HEK293 (cell line): ENCODE data around the gene RBM19.

Experiments used
- CTCF ChIA-PET: fragments of 350-600 bp; formaldehyde crosslinking; extraction: SDS; loops from one replicate; lab custom pipeline; 2021; ENCODE audit warnings: antibody characterized with exemption; lab: Yijun Ruan, JAX
- POLR2A ChIA-PET: fragments of 300-600 bp; formaldehyde crosslinking; extraction: SDS; loops from one replicate; lab custom pipeline; 2020; ENCODE audit warnings: antibody characterized with exemption, inconsistent platforms; lab: Yijun Ruan, JAX
- H3K27ac ChIP-seq: fragments of 200-500 bp; sonication (Bioruptor generic); 2 replicates; pipeline ENCODE4 v1.5.1; 2014; ENCODE audit warnings: low read depth, low read length, control low read depth, inconsistent platforms; ENCODE audit errors: extremely low read depth
- H3K36me3 ChIP-seq, 2 experiments: fragments of 200-500 bp in 1 of 2; sonication (Bioruptor generic) in 1 of 2; 1 replicate in 1 of 2; 2 replicates in 1 of 2; pipeline ENCODE4 v1.5.1; 2014 to 2017; ENCODE audit warnings: inconsistent platforms in 2 of 2, low read length in 2 of 2; ENCODE audit not compliant: control insufficient read depth in 2 of 2, insufficient read depth in 1 of 2
- H3K4me1 ChIP-seq: fragments of 200-500 bp; sonication (Bioruptor generic); 2 replicates; pipeline ENCODE4 v1.5.1; 2014; ENCODE audit warnings: mild to moderate bottlenecking, low read length, inconsistent platforms; ENCODE audit not compliant: control insufficient read depth, insufficient read depth
- H3K4me3 ChIP-seq: 2 replicates; pipeline ENCODE4 v1.5.1; 2011; ENCODE audit warnings: low read depth, mild to moderate bottlenecking, control low read depth, low read length, moderate library complexity
- H3K9me3 ChIP-seq: fragments of 200-500 bp; sonication (Bioruptor generic); 2 replicates; pipeline ENCODE4 v1.5.1; 2014; ENCODE audit warnings: low read depth, low read length, inconsistent platforms; ENCODE audit not compliant: control insufficient read depth, insufficient read depth
- BCL11A ChIP-seq: fragments of 450-650 bp; formaldehyde crosslinking; IDR thresholded peaks from 2 replicates; pipeline ENCODE4 v1.5.1; 2016; ENCODE audit warnings: low read depth, missing biosample characterization, missing genetic modification characterization
- MYNN ChIP-seq: fragments of 450-650 bp; formaldehyde crosslinking; IDR thresholded peaks from 2 replicates; pipeline ENCODE4 v1.5.1; 2016; ENCODE audit warnings: missing biosample characterization, missing genetic modification characterization, borderline replicate concordance
- MZF1 ChIP-seq: fragments of 450-650 bp; formaldehyde crosslinking; IDR thresholded peaks from 2 replicates; pipeline ENCODE4 v1.5.1; 2017; ENCODE audit warnings: missing biosample characterization, missing genetic modification characterization, borderline replicate concordance
- OVOL3 ChIP-seq: fragments of 450-650 bp; formaldehyde crosslinking; IDR thresholded peaks from 2 replicates; pipeline ENCODE4 v1.5.1; 2016; ENCODE audit warnings: missing biosample characterization, missing genetic modification characterization
- PATZ1 ChIP-seq: fragments of 450-650 bp; formaldehyde crosslinking; IDR thresholded peaks from 2 replicates; pipeline ENCODE4 v1.5.1; 2016; ENCODE audit warnings: missing biosample characterization, missing genetic modification characterization
- PRDM10 ChIP-seq: fragments of 450-650 bp; formaldehyde crosslinking; IDR thresholded peaks from 2 replicates; pipeline ENCODE4 v1.5.1; 2016; ENCODE audit warnings: missing biosample characterization, missing genetic modification characterization
- ZBTB49 ChIP-seq: fragments of 450-650 bp; formaldehyde crosslinking; IDR thresholded peaks from 2 replicates; pipeline ENCODE4 v1.5.1; 2016; ENCODE audit warnings: missing biosample characterization, missing genetic modification characterization, low read depth
- ZNF114 ChIP-seq: fragments of 450-650 bp; formaldehyde crosslinking; IDR thresholded peaks from 2 replicates; pipeline ENCODE4 v1.5.0; 2017; ENCODE audit warnings: missing biosample characterization, missing genetic modification characterization
- ZNF157 ChIP-seq: fragments of 450-650 bp; formaldehyde crosslinking; IDR thresholded peaks from 2 replicates; pipeline ENCODE4 v1.5.1; 2016; ENCODE audit warnings: missing biosample characterization, missing genetic modification characterization
- ZNF311 ChIP-seq: fragments of 450-650 bp; formaldehyde crosslinking; IDR thresholded peaks from 2 replicates; pipeline ENCODE4 v1.5.1; 2017; ENCODE audit warnings: missing biosample characterization, missing genetic modification characterization, borderline replicate concordance
- ZNF335 ChIP-seq: fragments of 450-650 bp; formaldehyde crosslinking; conservative IDR thresholded peaks from 2 replicates; pipeline ENCODE4 v1.5.1; 2016; ENCODE audit warnings: missing biosample characterization, missing genetic modification characterization
- ZNF398 ChIP-seq: fragments of 450-650 bp; formaldehyde crosslinking; IDR thresholded peaks from 2 replicates; pipeline ENCODE4 v1.5.1; 2017; ENCODE audit warnings: missing biosample characterization, missing genetic modification characterization
- ZNF416 ChIP-seq: fragments of 450-650 bp; formaldehyde crosslinking; IDR thresholded peaks from 2 replicates; pipeline ENCODE4 v1.5.1; 2016; ENCODE audit warnings: missing biosample characterization, missing genetic modification characterization
- ZNF510 ChIP-seq: fragments of 450-650 bp; formaldehyde crosslinking; IDR thresholded peaks from 2 replicates; pipeline ENCODE4 v1.5.1; 2018; ENCODE audit warnings: mild to moderate bottlenecking, missing genetic modification characterization, missing biosample characterization; ENCODE audit not compliant: insufficient replicate concordance
- ZNF514 ChIP-seq: fragments of 450-650 bp; formaldehyde crosslinking; IDR thresholded peaks from 2 replicates; pipeline ENCODE4 v1.5.1; 2016; ENCODE audit warnings: missing biosample characterization, missing genetic modification characterization
- ZNF548 ChIP-seq: fragments of 450-650 bp; formaldehyde crosslinking; IDR thresholded peaks from 2 replicates; pipeline ENCODE4 v1.5.1; 2016; ENCODE audit warnings: missing biosample characterization, missing genetic modification characterization
- ZNF660 ChIP-seq: fragments of 450-650 bp; IDR thresholded peaks from 2 replicates; pipeline ENCODE4 v1.5.1; 2018; ENCODE audit warnings: missing biosample characterization, mild to moderate bottlenecking, missing genetic modification characterization
- ZNF704 ChIP-seq: fragments of 450-650 bp; formaldehyde crosslinking; IDR thresholded peaks from 2 replicates; pipeline ENCODE4 v1.5.1; 2016; ENCODE audit warnings: missing biosample characterization, missing genetic modification characterization
- ZNF747 ChIP-seq: fragments of 450-650 bp; formaldehyde crosslinking; IDR thresholded peaks from 2 replicates; pipeline ENCODE4 v1.5.1; 2016; ENCODE audit warnings: missing biosample characterization, missing genetic modification characterization
- ZSCAN16 ChIP-seq: fragments of 450-650 bp; formaldehyde crosslinking; IDR thresholded peaks from 2 replicates; pipeline ENCODE4 v1.5.1; 2016; ENCODE audit warnings: missing biosample characterization, missing genetic modification characterization
- ZSCAN5A ChIP-seq: fragments of 450-650 bp; formaldehyde crosslinking; IDR thresholded peaks from 2 replicates; pipeline ENCODE4 v1.5.1; 2016; ENCODE audit warnings: missing biosample characterization, missing genetic modification characterization

Gene RBM19

GRCh38 chr12:113831016-113831415 is 135.1 kb downstream of the RBM19 start (continued):
- no peak for TF ChIP-seq PRDM10 (tag by site-specific recombination)

GRCh38 chr12:113829212-113829611 is 136.9 kb downstream of the RBM19 start:
- ChIA-PET CTCF (interaction anchor here (1.2 kb wide), 1 partner anchor 10 kb away, joined by 6 read pairs; no protein-coding TSS in a partner anchor), POLR2A (no interaction called here)
- no peak overlapping the region for H3K27ac ChIP-seq
- H3K4me3 ChIP-seq: no peak overlapping the region
- H3K36me3 ChIP-seq: no peaks in the 10 kb centered on the region
- H3K4me1 ChIP-seq: peaks cover 5% of the 10 kb centered on the region; the same call in 1 of the 2 replicates
- no peaks in the 10 kb centered on the region for H3K9me3 ChIP-seq
- TF ChIP-seq BCL11A (no peak), ZNF548 (tag by site-specific recombination) (no peak), MYNN (no peak), ZNF660 (tag by site-specific recombination) (no peak), ZNF704 (tag by site-specific recombination) (no peak), ZNF398 (tag by site-specific recombination) (no peak), MZF1 (no peak), ZNF747 (no peak), ZNF311 (no peak), ZNF514 (tag by site-specific recombination) (no peak), PATZ1 (tag by site-specific recombination) (no peak), ZNF335 (tag by site-specific recombination) (no peak)

GRCh38 chr12:113827539-113828114 is 138.5 kb downstream of the RBM19 start:
- H3K4me3 ChIP-seq: no peak overlapping the region
- CTCF ChIA-PET: interaction anchor here (0.6 to 0.8 kb wide), 2 partner anchors 68 to 345 kb away, joined by 3 to 4 read pairs; no protein-coding TSS in a partner anchor
- peaks cover 5% of the 10 kb centered on the region; the same call in 1 of the 2 replicates for H3K4me1 ChIP-seq
- no peaks in the 10 kb centered on the region for H3K9me3 ChIP-seq
- POLR2A ChIA-PET: no interaction called here
- H3K36me3 ChIP-seq: no peaks in the 10 kb centered on the region
- H3K27ac ChIP-seq: no peak overlapping the region
- TF ChIP-seq ZNF510 (tag by site-specific recombination): no peak
- TF ChIP-seq ZNF335 (tag by site-specific recombination): no peak
- TF ChIP-seq ZBTB49: no peak
- no peak for TF ChIP-seq ZNF157 (tag by site-specific recombination)
- no peak for TF ChIP-seq ZNF114
- TF ChIP-seq ZSCAN5A: no peak
- TF ChIP-seq ZSCAN16: no peak
- TF ChIP-seq ZNF416 (tag by site-specific recombination): no peak
- TF ChIP-seq OVOL3: no peak
